GM21381 (cell line): ENCODE results near the gene MAP3K13.
A peak's percentile ranks its signal among the peaks of the same experiment; 100 is the strongest.

ENCODE experiments used
- ATAC-seq: cut with Tn5 transposase; IDR thresholded peaks from one replicate; pipeline ENCODE4 v1.9.1; 2021; ENCODE audit warnings: mild to moderate bottlenecking, moderate library complexity; ENCODE audit not compliant: unreplicated experiment

Gene MAP3K13

DNA sequence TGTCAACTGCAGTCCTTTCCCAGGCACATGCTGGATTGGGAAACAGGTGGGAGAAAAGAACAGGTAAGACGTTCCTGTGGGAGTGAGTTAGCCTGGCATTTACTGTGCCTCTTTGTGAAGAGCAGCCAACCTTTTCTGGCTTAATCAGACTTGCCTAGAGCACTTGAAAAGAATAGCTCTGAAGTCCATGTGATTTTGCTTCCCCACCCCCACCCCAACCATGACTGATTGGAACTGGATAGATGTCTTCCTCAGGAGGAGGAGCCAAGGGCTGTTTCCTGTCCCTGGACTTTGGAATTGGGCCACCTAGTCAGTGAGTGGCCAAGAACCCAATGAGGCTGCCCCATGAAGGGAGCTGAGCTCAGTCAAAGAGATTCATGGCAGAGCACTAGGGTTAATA, 140.6 kb downstream of the MAP3K13 start:
- no peak for ATAC-seq

DNA sequence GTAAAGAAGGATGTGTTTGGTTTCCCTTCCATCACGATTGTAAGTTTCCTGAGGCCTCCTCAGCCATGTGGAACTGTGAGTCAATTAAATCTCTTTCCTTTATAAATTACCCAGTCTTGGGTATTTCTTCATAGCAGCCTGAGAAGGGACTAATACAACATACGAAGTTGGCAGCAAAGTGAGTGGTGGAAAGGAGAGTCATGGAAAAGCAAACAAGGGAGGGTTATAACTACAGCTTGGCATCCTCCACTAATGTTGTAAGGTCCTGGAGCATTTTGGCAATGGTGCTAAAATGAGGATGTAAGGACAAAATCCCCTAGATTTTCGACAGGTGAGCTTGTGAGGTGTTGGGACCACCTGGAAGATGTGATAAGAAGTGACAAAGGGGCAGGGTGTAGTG, 141.7 kb downstream of the MAP3K13 start:
- ATAC-seq = no peak

DNA sequence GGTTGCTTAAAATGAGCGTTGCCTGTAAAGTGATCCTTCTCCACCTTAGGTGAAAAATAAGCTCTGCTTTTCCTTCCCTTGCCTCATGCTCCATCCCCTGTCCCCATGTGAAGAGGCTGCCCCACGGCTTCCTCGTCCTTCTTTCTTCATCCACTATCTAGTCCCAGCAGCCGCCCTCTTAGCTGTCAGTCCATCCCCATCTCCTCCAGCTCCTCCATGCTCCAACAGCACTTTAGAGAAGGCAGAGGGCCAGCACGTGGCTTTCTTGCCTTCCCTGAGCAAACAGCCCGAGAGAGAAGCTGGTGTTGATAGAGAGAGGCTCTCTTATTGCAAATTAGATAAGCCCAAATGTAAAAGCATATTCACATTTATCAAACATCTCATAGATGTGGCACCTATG, 144.9 kb downstream of the MAP3K13 start:
- ATAC-seq = no peak

DNA sequence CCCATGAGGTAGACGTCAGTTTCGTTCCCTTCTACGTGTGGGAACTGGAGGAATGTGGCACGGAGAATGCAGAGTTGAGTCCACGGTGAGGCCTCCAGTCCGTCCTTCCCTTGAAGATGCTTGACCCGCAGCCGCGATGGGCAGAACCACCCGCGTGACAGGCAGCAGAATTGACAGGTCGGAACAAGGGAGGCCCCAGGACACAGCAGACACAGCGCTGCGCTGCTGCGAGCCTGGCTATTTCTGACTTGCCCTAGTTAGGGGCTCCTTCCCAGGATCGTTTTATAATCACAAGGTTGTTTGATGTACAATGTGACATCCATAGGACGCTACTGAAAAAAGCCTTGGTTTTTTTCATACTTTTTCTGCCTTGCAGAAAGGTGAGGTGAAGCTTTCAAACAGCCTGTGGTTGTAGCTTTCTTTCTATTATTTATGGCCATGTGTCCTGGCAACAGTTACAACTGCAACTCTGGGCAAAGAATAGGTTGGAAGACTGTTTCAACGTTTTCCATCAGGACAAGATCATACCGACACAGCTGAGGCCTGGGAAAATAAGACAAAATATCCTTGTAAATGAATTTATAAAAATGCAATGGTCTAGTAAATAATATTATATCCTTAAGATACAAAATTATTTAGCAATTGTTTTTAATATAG, 145.5 kb downstream of the MAP3K13 start:
- ATAC-seq = no peak

DNA sequence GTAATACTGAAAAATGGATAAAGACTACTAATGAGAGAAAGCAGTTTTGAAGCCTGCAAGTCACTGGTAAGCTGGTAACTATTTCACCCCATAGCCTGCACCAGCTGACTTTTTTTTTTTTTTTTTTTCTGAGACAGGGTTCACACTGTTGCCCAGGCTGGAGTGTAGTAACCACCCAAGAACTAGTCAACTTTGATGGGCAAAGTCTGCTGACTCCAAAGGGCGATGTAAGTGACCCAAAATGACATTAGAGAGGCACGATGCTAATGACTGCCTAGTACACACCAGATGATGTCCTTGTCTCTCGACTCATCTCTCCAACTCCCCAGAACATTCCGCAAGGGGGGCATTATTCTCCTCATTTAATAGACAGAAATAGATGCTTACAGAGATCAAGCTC, 148.8 kb downstream of the MAP3K13 start:
- ATAC-seq = no peak

DNA sequence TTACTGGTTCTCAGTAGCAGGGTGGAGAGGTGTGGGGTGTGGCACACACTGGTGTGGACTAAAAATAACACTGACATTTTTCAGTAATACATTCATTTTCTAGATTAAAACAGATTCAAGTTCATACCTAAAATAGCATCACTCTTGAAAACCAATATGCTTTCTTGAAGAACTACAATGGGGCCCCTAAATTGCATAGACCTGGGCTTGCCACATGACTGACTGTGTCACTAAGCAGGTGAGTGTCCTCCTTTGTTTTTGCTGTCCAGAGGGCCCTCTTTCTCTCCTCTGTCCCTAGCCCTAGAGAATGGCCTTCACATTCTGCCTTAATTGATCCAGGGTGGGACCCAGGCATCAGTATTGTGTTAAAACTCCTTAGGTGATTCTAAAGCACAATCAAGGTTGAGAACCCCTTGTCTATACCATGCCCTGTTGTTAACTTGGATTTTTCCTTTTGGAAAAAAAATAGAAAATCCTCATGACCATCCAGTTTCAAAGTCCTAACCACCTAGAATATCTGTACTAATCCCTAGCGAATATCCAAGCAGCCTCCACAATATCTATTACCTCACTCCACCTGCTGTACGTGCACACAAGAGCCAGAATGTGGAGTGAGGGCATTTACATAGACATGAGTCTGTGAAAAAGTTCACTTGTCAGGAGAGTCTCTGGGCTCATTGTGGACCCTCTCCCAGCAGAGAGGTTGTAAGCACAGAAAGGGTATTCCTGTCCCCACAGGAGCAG, 154.6 kb downstream of the MAP3K13 start:
- no peak for ATAC-seq

DNA sequence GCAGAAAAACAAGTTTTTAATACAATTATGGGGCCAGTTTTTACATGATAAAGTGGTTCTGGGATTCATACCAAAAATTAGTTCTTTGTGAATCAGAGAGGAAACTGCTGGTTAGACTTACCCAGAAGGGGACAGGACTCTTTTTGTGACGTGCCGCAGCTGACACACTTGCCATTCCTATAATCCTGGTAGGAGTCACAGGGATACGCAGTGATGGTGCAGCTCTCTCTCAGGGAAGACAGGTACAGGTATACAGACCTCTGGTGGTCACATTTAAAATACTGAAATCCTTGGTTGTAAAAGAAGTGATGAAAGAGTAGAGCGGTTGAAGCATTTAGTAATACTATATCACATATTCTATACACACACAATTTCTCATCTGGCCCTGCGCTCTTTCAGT, 156.1 kb downstream of the MAP3K13 start:
- ATAC-seq = no peak

DNA sequence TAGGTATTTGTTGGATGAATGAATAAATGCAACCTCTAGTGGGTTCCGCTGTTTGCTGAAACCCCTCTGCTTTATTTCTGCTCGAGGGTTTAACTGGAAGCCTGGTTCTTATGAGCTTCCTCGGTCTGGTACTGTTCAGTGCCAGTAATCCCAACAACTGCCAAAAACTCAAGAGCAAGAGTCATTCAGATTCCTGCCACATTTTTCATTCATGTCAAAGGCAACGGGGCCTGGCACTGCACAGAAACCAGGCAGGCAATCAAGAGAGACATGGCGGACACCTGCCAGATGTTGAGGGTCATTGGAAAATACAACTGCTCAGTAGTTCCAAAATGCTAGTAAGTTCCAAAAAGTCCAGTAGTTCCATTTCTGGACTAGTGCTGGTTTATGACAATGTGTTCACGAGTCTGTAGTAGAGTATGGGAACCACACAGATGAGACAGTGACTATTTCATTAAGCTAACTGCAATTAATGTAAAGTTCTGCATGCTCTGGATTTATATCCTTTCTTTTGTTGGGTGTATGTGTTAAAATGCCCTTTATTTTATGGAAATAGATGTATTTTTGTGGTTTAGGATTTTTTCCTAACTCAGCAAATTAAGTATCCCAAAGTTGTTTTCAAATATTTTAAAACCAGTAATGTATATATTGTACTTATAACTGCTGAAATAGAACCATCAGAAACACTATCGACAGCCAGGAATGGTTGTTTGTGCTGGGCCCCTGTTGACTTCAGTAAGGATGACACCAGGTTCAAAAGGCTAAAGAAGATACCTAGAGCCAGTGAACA, 158.6 kb downstream of the MAP3K13 start:
- no peak for ATAC-seq

DNA sequence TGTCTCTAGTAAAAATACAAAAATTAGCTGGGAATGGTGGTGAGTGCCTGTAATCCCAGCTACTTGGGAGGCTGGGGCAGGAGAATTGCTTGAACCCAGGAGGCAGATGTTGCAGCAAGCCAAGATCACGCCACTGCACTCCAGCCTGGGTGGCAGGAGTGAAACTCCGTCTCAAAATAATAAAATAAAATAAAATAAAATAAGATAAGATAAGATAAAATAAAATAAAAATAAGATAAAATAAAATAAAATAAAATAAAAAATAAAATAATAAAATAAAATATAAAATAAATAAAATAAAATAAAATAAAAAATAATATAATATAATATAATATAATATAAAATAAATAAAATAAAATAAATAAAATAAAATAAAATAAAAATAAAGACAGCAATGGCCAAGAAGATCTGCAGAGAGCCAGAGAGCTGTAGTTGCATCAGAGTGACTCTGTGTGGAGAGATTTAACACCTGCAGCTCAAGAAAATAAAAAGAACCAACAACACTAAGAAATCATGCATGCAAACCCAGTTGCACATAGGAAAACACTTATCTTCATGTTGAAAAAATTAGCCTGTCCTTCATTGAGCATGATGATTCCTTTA, 163.5 kb downstream of the MAP3K13 start:
- no peak for ATAC-seq

DNA sequence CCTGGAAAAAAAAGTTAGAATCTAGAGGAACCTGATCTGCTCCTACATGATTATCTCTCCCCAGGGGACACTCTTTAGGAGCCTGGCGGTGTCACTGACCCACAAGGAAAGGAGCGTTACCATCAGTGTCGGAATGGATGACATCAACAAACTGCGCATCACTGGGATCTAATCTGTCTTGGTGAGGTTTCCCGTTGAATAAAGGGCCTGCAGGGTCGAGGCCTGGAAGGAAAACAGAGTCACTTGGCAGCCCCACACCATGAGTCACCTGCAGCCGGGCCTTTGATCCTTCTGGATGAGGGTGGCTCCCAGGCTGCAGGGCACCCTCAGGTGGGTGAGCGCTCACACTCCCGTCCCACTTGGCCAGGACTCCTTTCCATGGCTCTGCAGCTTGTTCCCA, 164.4 kb downstream of the MAP3K13 start:
- ATAC-seq = no peak

DNA sequence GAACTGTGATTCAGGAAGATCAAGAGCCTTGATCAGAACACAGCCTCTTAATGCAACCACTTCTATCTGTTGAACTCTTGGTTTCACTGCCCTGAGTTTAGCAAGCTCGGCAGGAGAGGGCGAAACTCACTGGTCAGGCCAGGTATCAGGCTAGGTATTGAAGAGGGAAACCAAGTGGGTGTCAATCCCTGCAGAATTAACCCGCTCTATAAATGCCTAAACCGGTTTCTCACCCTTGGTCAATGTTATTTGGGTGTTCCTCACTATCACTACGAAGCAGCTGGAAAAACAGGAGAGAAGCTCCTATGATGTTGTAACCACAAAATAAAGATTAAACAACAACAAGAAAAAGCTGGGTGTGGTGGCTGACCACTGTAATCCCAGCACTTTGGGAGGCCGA, 165.6 kb downstream of the MAP3K13 start:
- no peak for ATAC-seq

DNA sequence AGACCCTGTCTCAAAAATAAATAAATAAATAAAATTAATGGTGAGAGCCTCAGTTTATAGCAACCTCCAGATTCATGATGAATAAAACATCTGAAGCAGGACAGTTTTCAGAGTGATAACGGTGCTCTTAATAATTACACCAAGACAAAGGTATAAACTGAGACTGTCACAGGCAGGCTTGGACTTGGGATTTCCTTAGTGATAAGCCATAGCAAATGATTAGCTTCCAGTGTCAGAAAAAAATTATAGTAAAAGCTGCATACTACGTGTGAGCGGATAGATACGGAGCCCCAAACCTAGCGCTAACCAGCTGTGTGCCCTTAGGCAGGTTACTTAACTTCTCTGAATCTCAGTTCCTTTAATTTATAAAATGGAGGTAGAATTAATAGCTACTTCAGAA, 167.9 kb downstream of the MAP3K13 start:
- no peak for ATAC-seq

DNA sequence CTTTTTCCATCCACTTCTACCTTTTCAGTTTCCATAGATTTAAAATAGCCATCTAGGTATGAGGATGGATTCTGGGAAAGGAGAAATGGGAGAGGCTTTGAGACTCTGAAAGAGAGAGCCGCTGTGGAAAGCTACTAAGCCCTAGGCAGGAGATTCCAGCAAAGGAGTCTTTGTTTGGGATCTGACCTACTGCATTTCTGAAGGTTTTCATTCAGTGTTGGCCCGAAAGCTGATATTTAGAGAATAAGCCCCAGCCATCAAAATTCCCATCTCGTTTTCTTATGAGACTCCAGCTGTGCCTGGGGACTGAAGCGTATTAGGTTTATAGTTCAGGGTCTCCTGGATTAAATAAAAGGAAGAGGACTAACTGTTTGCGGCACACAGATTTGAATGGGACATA, 170.0 kb downstream of the MAP3K13 start:
- no peak for ATAC-seq

DNA sequence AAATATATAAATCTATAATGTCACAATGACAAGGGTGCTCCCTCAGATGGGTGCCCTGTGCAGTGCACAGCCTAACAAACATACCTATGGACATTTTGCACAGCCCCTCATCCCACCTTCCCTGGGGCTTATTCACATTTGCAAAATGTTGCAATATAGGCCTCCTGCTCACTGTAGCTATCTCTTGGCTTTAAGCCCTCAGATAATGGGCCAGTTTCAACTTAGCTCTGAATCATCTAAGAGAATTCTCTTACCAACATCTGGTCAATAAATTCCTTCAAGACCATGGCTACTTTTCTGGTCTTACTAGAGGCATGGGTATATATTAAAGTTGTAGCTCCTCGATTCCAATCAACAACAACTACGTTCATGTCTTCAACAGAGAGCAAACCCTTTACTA, 171.6 kb downstream of the MAP3K13 start:
- ATAC-seq = no peak

DNA sequence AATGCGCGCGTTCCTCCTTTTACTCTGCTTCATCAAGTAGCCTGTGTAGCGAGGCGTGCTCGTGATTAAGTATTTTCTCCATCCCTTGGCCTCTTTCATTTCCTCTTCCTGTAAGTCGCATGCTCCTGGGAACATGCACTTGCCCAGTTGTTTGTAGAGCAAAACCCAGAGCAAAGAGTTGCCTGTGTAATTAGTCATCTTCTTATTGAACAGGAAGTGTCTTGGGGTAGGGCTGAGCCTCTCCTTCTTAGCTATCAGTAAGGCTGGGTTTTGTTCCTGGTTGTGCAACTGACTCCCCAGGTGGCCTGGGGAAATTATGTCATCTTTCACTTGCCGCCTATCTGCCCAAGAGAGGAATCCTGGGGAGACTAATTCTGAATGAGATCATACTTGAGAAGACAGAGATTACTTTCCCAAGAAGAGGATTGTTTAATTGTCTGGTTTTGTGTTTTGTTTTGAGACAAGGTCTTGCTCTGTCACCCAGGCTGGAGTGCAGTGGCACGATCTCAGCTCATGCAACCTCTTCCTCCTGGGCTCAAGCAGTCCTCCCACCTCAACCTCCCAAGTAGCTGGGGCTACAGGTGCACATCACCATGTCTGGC, 174.5 kb downstream of the MAP3K13 start:
- ATAC-seq = peak; percentile 99
